Testis (tissue), 2 donors: ENCODE measurements around the gene XRN2.

Experiments
- CTCF ChIP-seq, 3 experiments: fragments of 450-650 bp in 2 of 3; fragments of 200-600 bp in 1 of 3; sonication (generic) in 1 of 3; IDR thresholded peaks; one replicate each; pipeline ENCODE4 v1.5.1; 2016 to 2019; ENCODE audit warnings: antibody characterized with exemption in 3 of 3, mild to moderate bottlenecking in 2 of 3, moderate library complexity in 1 of 3
- POLR2A ChIP-seq: fragments of 450-650 bp; IDR thresholded peaks from one replicate; pipeline ENCODE4 v1.6.1; 2017; ENCODE audit warnings: antibody characterized with exemption, mild to moderate bottlenecking, moderate library complexity

- no peak for TF ChIP-seq CTCF (IDR thresholded peaks at IDR 0.05)
- no peak for TF ChIP-seq POLR2A
These were observed 90.8 kb downstream of the XRN2 start for GRCh38 chr20:21393816-21394519.
